Neural cell (in vitro differentiated cells): Measurements from ENCODE around the gene ZMYND11.

Experiments
- CTCF ChIP-seq: fragments of 450-650 bp; IDR thresholded peaks from 2 replicates; pipeline ENCODE4 v1.5.1; 2014; ENCODE audit warnings: antibody characterized with exemption, mild to moderate bottlenecking, moderate library complexity; ENCODE audit not compliant: poor library complexity, severe bottlenecking
- EP300 ChIP-seq: fragments of 450-650 bp; conservative IDR thresholded peaks from 2 replicates; pipeline ENCODE4 v1.6.1; 2014; ENCODE audit warnings: antibody characterized with exemption, mild to moderate bottlenecking, moderate library complexity; ENCODE audit not compliant: poor library complexity, severe bottlenecking
- MXI1 ChIP-seq: fragments of 450-650 bp; conservative IDR thresholded peaks from 2 replicates; pipeline ENCODE4 v1.6.1; 2014; ENCODE audit warnings: antibody characterized with exemption, mild to moderate bottlenecking; ENCODE audit not compliant: poor library complexity, severe bottlenecking
- RAD21 ChIP-seq: fragments of 450-650 bp; conservative IDR thresholded peaks from 2 replicates; pipeline ENCODE4 v1.6.1; 2014; ENCODE audit warnings: antibody characterized with exemption, mild to moderate bottlenecking, moderate library complexity

DNA sequence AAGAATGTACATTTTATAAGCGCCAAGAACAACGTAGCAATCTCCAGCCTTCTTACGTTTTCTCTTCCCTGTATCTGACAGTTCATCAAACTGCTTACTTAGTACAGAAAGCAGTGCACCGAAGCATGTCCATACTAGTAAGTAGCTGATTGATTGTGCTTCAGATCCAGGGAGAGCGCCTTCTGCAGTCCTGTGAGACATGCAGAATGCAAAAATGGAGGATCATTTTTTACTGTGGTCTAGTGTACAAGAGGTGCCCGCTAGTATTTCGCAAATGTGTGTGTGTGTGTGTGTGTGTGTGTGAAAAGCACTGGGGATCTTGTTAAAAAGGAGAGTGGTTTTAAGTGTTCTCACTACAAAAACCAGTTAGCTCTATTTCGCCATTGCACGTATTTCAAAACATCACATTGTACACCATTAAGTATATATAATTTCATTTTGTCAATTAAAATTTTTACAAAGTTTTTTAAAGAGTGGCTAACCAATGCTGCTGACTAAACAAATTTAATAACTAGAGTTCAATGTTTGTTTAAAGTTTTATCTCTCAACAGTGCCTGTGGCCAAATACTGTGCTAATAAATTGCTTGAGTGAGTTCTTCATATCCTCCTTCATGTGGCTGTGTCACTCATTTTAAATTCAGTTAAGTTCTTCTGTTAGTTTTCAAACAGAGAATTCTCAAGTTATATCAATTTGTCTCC is 99.6 kb downstream of the ZMYND11 start:
- TF ChIP-seq CTCF (peak; percentile 14), RAD21 (no peak), EP300 (no peak), MXI1 (no peak)
